Immature natural killer cell (primary cell): Measurements from ENCODE around the gene OGFOD1. TPM values are rescaled to one million over a fixed set of nuclear protein-coding genes. Genes with fewer than 3 reads are reported as not detected.

ENCODE experiments used
- polyA plus RNA-seq, 3 donors: library from polyadenylated mRNA; unstranded; fragments of 300-500 nt; fragmentation: Illumina TruSeq; gene quantifications; one replicate each; pipeline ENCODE4 v1.2.3, GENCODE V29; 2021

The OGFOD1 gene
- polyA plus RNA-seq, 3 donors from 2014 or later: 61.1 to 96.7 (median 80.5) TPM

Other genes with a start within 250 kb of the OGFOD1 start
- gene AMFR, start 26.0 kb upstream of the OGFOD1 start, polyA plus RNA-seq: 10 to 100 TPM; 17.8 to 63.3 (median 40.3) TPM
- 10 to 100 TPM; 71.2 to 79.8 (median 76.8) TPM for gene NUDT21, start 222 bp upstream of the OGFOD1 start, polyA plus RNA-seq
- gene BBS2, start 68.5 kb downstream of the OGFOD1 start, polyA plus RNA-seq: 10 to 100 TPM; 16.9 to 25.6 (median 19.2) TPM
- gene MT4, start 113.5 kb downstream of the OGFOD1 start, polyA plus RNA-seq: not detected
- not detected for gene MT3, start 138.0 kb downstream of the OGFOD1 start, polyA plus RNA-seq
- gene MT2A, start 157.0 kb downstream of the OGFOD1 start, polyA plus RNA-seq: 100 to 1,000 TPM; 139 to 321 (median 313) TPM
- 1 to 10 TPM in 2 of 3 donors, not detected in 1; 1.4 to 2.5 TPM for gene MT1E, start 174.2 kb downstream of the OGFOD1 start, polyA plus RNA-seq
- gene MT1M, start 181.1 kb downstream of the OGFOD1 start, polyA plus RNA-seq: not detected
- not detected for gene MT1A, start 187.1 kb downstream of the OGFOD1 start, polyA plus RNA-seq
- not detected for gene MT1B, start 200.3 kb downstream of the OGFOD1 start, polyA plus RNA-seq
- gene MT1F, start 206.4 kb downstream of the OGFOD1 start, polyA plus RNA-seq: 10 to 100 TPM in 2 of 3 donors, 1 to 10 TPM in 1; 6.4 to 39.1 (median 20.6) TPM
- gene MT1G, start 216.5 kb downstream of the OGFOD1 start, polyA plus RNA-seq: not detected
- gene MT1H, start 218.3 kb downstream of the OGFOD1 start, polyA plus RNA-seq: not detected
- gene MT1X, start 230.9 kb downstream of the OGFOD1 start, polyA plus RNA-seq: 10 to 100 TPM; 23.2 to 73.5 (median 69.4) TPM